C4-2B (cell line): Measurements from ENCODE around the gene CDKN2AIP.

Experiments
- ZFX ChIP-seq: fragments of 450-650 bp; IDR thresholded peaks from 2 replicates; pipeline ENCODE4 v1.6.1; 2017
- TF ChIP-seq, protein P1 (sequence below): fragments of 450-650 bp; conservative IDR thresholded peaks from 2 replicates; pipeline ENCODE4 v1.5.1; 2017; ENCODE audit warnings: mild to moderate bottlenecking

DNA sequence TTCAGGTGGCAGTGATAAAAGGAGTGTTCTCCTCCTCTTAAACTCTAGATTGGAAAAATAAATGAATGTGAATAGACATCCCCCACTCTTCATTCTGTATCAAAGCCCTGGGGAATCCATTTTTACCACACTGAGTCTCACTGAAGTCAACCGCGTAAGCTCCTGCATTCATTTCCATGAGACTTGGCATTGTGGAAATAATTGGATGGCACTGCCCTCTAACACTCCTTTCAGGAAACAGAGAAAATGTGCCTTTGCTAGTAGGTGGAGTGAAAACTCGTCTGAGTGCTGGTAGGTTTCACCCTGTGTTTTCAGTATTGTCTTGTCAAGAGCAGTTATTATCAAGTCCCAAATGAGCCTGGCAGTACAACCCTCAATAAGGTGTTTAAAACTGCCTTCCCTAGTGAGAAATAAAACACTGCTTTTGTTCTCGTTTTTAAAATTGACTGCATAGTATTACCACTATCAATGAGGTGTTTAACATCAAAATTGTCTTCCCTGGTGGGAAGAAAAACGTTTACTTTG, 9.7 kb upstream of the CDKN2AIP start:
- TF ChIP-seq, protein P1, sequence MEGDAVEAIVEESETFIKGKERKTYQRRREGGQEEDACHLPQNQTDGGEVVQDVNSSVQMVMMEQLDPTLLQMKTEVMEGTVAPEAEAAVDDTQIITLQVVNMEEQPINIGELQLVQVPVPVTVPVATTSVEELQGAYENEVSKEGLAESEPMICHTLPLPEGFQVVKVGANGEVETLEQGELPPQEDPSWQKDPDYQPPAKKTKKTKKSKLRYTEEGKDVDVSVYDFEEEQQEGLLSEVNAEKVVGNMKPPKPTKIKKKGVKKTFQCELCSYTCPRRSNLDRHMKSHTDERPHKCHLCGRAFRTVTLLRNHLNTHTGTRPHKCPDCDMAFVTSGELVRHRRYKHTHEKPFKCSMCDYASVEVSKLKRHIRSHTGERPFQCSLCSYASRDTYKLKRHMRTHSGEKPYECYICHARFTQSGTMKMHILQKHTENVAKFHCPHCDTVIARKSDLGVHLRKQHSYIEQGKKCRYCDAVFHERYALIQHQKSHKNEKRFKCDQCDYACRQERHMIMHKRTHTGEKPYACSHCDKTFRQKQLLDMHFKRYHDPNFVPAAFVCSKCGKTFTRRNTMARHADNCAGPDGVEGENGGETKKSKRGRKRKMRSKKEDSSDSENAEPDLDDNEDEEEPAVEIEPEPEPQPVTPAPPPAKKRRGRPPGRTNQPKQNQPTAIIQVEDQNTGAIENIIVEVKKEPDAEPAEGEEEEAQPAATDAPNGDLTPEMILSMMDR = no peak
- TF ChIP-seq ZFX = no peak
